Measurements from ENCODE around the gene ACOT7.
A peak's percentile ranks its signal among the peaks of the same experiment; 100 is the strongest.

Gene ACOT7

GRCh38 chr1:6262555-6263420 lies 130.8 kb downstream of the ACOT7 start:
- no peak for DNase-seq

GRCh38 chr1:6261615-6261995 lies 132.0 kb downstream of the ACOT7 start:
- no peak for DNase-seq

GRCh38 chr1:6260961-6261614 lies 132.5 kb downstream of the ACOT7 start, which contains the start of gene GPR153:
Gene GPR153 (minus strand): TSS chr1:6261098. CDS start chr1:6254905, 6,193 bp downstream.
- peak; percentile 68 for DNase-seq

GRCh38 chr1:6260433-6260934 lies 133.1 kb downstream of the ACOT7 start:
- DNase-seq: peak; percentile 29

GRCh38 chr1:6259491-6260362 lies 133.8 kb downstream of the ACOT7 start:
- DNase-seq: peak; percentile 74

GRCh38 chr1:6258675-6259074 lies 134.9 kb downstream of the ACOT7 start:
- no peak for DNase-seq

- DNase-seq: no peak
Observed at GRCh38 chr1:6257541-6258069, 136.0 kb downstream of the ACOT7 start.

- no peak for DNase-seq
Observed at GRCh38 chr1:6256645-6257044, 136.9 kb downstream of the ACOT7 start.

- DNase-seq: no peak
Observed at GRCh38 chr1:6254691-6255090, 138.9 kb downstream of the ACOT7 start.

- no peak for DNase-seq
Observed at GRCh38 chr1:6253380-6253779, 140.2 kb downstream of the ACOT7 start.

- DNase-seq: no peak
Observed at GRCh38 chr1:6252374-6252710, 141.2 kb downstream of the ACOT7 start.

GRCh38 chr1:6251681-6252373 lies 141.7 kb downstream of the ACOT7 start:
- DNase-seq: no peak

- DNase-seq: no peak
Observed at GRCh38 chr1:6251233-6251632, 142.3 kb downstream of the ACOT7 start.

GRCh38 chr1:6249739-6250689 lies 143.6 kb downstream of the ACOT7 start:
- no peak for DNase-seq

- DNase-seq: no peak
Observed at GRCh38 chr1:6248932-6249738, 144.4 kb downstream of the ACOT7 start.

- no peak for DNase-seq
Observed at GRCh38 chr1:6248161-6248776, 145.3 kb downstream of the ACOT7 start.

- DNase-seq: no peak
Observed at GRCh38 chr1:6247651-6248050, 145.9 kb downstream of the ACOT7 start.

- peak; percentile 83 for DNase-seq
Observed at GRCh38 chr1:6246497-6247467, 146.8 kb downstream of the ACOT7 start.

All from stimulated activated CD4-positive, alpha-beta T cell treated with anti-CD3 and anti-CD28 coated beads, Interleukin-4, amount 100 ng/mL, for 1 hour (primary cell).